ENCODE results near the gene HOXD10.

DNA sequence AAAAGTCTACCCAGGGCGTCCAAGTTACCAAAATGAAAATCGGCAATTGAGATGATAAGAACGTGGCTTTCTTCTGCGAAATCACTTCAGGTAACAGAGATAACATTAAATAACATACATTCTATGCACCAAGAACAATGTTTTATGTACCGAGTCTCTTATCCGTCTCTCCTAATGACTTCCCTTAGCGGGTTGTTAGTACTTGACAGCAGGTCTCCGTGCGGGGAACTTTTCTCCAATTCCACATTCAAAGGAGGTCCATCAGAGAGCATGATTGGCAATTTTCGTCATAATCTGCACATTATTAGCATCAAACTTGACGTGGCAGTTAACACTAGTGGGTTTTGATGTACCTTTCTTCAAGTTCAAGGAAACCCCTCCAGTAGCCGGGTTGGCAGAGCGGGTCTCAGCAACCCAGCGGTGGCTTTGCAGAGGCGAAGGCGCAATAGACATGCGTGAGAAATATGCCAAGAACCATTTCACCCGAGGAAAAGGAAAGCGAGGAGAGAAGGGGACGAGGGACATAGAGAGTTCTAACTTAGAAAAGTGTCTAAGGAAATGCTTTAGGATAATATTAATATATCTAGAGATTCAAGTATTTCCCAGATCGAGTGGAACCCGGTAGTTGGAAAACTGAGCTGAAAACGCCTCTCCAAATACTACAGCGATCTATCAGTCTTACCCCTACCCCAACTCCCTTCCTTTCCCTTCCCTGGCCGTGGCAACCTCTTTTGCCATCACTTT lies 37.9 kb upstream of the HOXD10 start:
- TF ChIP-seq, protein P1, sequence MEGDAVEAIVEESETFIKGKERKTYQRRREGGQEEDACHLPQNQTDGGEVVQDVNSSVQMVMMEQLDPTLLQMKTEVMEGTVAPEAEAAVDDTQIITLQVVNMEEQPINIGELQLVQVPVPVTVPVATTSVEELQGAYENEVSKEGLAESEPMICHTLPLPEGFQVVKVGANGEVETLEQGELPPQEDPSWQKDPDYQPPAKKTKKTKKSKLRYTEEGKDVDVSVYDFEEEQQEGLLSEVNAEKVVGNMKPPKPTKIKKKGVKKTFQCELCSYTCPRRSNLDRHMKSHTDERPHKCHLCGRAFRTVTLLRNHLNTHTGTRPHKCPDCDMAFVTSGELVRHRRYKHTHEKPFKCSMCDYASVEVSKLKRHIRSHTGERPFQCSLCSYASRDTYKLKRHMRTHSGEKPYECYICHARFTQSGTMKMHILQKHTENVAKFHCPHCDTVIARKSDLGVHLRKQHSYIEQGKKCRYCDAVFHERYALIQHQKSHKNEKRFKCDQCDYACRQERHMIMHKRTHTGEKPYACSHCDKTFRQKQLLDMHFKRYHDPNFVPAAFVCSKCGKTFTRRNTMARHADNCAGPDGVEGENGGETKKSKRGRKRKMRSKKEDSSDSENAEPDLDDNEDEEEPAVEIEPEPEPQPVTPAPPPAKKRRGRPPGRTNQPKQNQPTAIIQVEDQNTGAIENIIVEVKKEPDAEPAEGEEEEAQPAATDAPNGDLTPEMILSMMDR (IDR thresholded peaks at IDR 0.05), result no peak
- TF ChIP-seq POLR2AphosphoS5 (IDR thresholded peaks at IDR 0.05) (no peak), POLR2A (IDR thresholded peaks at IDR 0.05) (no peak)
